DMS 273 (cell line): ENCODE data around the gene TPPP2.

Experiments
- DNase-seq: peaks from one replicate; lab custom pipeline; 2025; ENCODE audit not compliant: unreplicated experiment; lab: John Stamatoyannopoulos, UW

TPPP2 gene

GRCh38 chr14:21074398-21075272, 44.6 kb downstream of the TPPP2 start:
- DNase-seq = peak; percentile 18

GRCh38 chr14:21075719-21076437, 45.9 kb downstream of the TPPP2 start:
- peak; percentile 17 for DNase-seq

DNA sequence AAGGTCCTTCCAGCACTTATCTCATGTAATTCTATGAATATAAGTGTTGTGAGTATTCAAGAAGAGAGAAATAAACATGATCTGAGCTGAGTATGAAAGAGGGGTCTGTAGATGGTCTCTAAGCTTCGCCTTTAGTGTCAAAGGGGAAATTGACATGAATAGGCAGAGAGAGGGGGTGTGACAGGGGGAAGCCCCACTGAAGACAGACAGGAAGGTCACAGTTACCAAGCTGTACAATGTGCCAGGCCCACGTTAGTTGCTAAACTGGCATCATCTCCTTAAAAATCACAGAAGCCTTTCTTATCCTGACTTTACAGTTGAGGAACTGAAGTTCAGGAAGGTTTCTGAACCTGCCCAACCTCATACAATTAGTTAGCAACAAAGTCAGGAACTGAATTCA, 47.7 kb downstream of the TPPP2 start:
- DNase-seq = no peak

DNA sequence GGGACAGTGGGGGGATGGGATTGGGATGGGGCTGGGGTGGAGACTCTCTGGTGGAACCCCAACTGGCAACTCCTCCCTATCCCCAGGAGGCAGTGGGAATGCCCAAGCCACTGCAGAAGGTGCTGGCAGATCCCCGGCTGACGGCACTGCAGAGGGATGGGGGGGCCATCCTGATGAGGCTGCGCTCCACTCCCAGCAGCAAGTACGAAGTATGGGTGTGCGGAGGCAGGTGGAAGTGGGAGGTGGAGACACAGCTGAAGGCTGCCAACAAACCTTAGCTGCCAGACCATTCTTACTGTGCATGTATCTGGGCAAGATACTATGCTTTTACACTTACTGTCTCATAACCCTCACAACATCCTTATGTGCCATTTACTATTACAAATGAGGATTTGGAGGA, 48.3 kb downstream of the TPPP2 start:
- DNase-seq = no peak

GRCh38 chr14:21078726-21079125, 48.7 kb downstream of the TPPP2 start:
- no peak for DNase-seq

- DNase-seq = no peak
These were observed 51.6 kb downstream of the TPPP2 start for GRCh38 chr14:21081521-21082142.
